Mesenchymal stem cell (in vitro differentiated cells and primary cell): Measurements from ENCODE around the gene CCDC39. TPM values are rescaled to one million over a fixed set of nuclear protein-coding genes. Genes with fewer than 3 reads are reported as not detected.

Source experiments
- DNase-seq: peaks from one replicate; pipeline ENCODE4 v3.0.0-alpha.2; 2013
- H2AFZ ChIP-seq: one replicate; pipeline ENCODE4 v1.6.1; 2013; ENCODE audit warnings: low read depth, mild to moderate bottlenecking, control low read depth, inconsistent platforms, low read length, moderate library complexity
- H2AK5ac ChIP-seq: 2 replicates; pipeline ENCODE4 v1.6.1; 2013; ENCODE audit warnings: low read length, moderate library complexity, mild to moderate bottlenecking, inconsistent platforms; ENCODE audit not compliant: severe bottlenecking
- H2BK120ac ChIP-seq: one replicate; pipeline ENCODE4 v1.6.1; 2013; ENCODE audit warnings: low read depth, mild to moderate bottlenecking, inconsistent platforms, low read length, moderate library complexity
- H2BK12ac ChIP-seq, 2 experiments: one replicate each; pipeline ENCODE4 v1.6.1; 2013; ENCODE audit warnings: inconsistent platforms in 2 of 2, low read length in 2 of 2, mild to moderate bottlenecking in 2 of 2, moderate library complexity in 2 of 2, control low read depth in 1 of 2
- H2BK15ac ChIP-seq: one replicate; pipeline ENCODE4 v1.6.1; 2013; ENCODE audit warnings: mild to moderate bottlenecking, low read depth, inconsistent platforms; ENCODE audit not compliant: poor library complexity, severe bottlenecking
- H2BK5ac ChIP-seq: 2 replicates; pipeline ENCODE4 v1.6.1; 2013; ENCODE audit warnings: low read depth, mild to moderate bottlenecking, low read length, control low read depth, inconsistent platforms; ENCODE audit not compliant: poor library complexity, severe bottlenecking
- H3K14ac ChIP-seq, 2 experiments: one replicate each; pipeline ENCODE4 v1.6.1; 2013; ENCODE audit warnings: inconsistent platforms in 2 of 2, low read length in 2 of 2, control low read depth in 1 of 2, mild to moderate bottlenecking in 1 of 2, moderate library complexity in 1 of 2
- H3K18ac ChIP-seq, 2 experiments: one replicate each; pipeline ENCODE4 v1.6.1; 2013; ENCODE audit warnings: inconsistent platforms in 2 of 2, low read length in 2 of 2, control low read depth in 1 of 2, low read depth in 1 of 2, mild to moderate bottlenecking in 1 of 2
- H3K23ac ChIP-seq, 2 experiments: one replicate each; pipeline ENCODE4 v1.6.1; 2013; ENCODE audit warnings: inconsistent platforms in 2 of 2, low read length in 2 of 2, mild to moderate bottlenecking in 2 of 2, moderate library complexity in 2 of 2, control low read depth in 1 of 2
- H3K27ac ChIP-seq: 2 replicates; pipeline ENCODE4 v1.5.1; 2013; ENCODE audit warnings: mild to moderate bottlenecking, moderate library complexity, low read length, control low read depth, inconsistent platforms; ENCODE audit not compliant: poor library complexity, severe bottlenecking
- H3K27me3 ChIP-seq, 2 experiments: 2 replicates each; pipeline versions ENCODE4 v1.6.1 to v1.7.0; 2013; ENCODE audit warnings: low read length in 2 of 2, mild to moderate bottlenecking in 2 of 2, moderate library complexity in 2 of 2, control low read depth in 1 of 2, inconsistent platforms in 1 of 2; ENCODE audit not compliant: control insufficient read depth in 1 of 2, insufficient read depth in 1 of 2
- H3K36me3 ChIP-seq, 2 experiments: 2 replicates each; pipeline versions ENCODE4 v1.6.1 to v1.7.0; 2013; ENCODE audit warnings: low read length in 2 of 2, control low read depth in 1 of 2, inconsistent platforms in 1 of 2, low read depth in 1 of 2, mild to moderate bottlenecking in 1 of 2; ENCODE audit not compliant: insufficient read depth in 2 of 2, control insufficient read depth in 1 of 2
- H3K4ac ChIP-seq, 2 experiments: one replicate each; pipeline ENCODE4 v1.6.1; 2013; ENCODE audit warnings: inconsistent platforms in 2 of 2, low read length in 2 of 2, mild to moderate bottlenecking in 2 of 2, moderate library complexity in 2 of 2, control low read depth in 1 of 2, low read depth in 1 of 2
- H3K4me1 ChIP-seq: 2 replicates; pipeline ENCODE4 v1.6.1; 2013; ENCODE audit warnings: low read depth, low read length, control low read depth; ENCODE audit not compliant: control insufficient read depth, insufficient read depth
- H3K4me2 ChIP-seq: 2 replicates; pipeline ENCODE4 v1.6.1; 2013; ENCODE audit warnings: low read length, mild to moderate bottlenecking, inconsistent platforms; ENCODE audit not compliant: poor library complexity, severe bottlenecking
- H3K4me3 ChIP-seq, 2 experiments: 2 replicates each; pipeline versions ENCODE4 v1.5.1 to v1.7.0; 2013; ENCODE audit warnings: low read length in 2 of 2, mild to moderate bottlenecking in 2 of 2, control low read depth in 1 of 2, low read depth in 1 of 2; ENCODE audit not compliant: insufficient read depth in 1 of 2
- H3K79me1 ChIP-seq: replicated peaks from 2 replicates; pipeline ENCODE4 v1.6.1; 2013; ENCODE audit warnings: mild to moderate bottlenecking, control low read depth, low read length, inconsistent platforms; ENCODE audit not compliant: poor library complexity, severe bottlenecking
- H3K9ac ChIP-seq: 2 replicates; pipeline ENCODE4 v1.7.0; 2013; ENCODE audit warnings: mild to moderate bottlenecking, low read length, moderate library complexity
- H3K9me3 ChIP-seq: 2 replicates; pipeline ENCODE4 v1.7.0; 2013; ENCODE audit warnings: mild to moderate bottlenecking, low read length; ENCODE audit not compliant: control insufficient read depth
- H4K8ac ChIP-seq: one replicate; pipeline ENCODE4 v1.6.1; 2013; ENCODE audit warnings: inconsistent platforms, mild to moderate bottlenecking, low read length, moderate library complexity
- H4K91ac ChIP-seq: one replicate; pipeline ENCODE4 v1.6.1; 2013; ENCODE audit warnings: mild to moderate bottlenecking, low read length, inconsistent platforms
- WGBS: methylation state at CpG from one replicate; pipeline ENCODE4 v1.1.7; 2013; ENCODE audit warnings: mixed read lengths; 5-methylcytosine and 5-hydroxymethylcytosine counted together
- polyA plus RNA-seq, 2 experiments: library from polyadenylated mRNA; stranded (reverse); fragments of 200-250 nt; gene quantifications; one replicate each; pipeline ENCODE4 v1.2.3, GENCODE V29; 2013

CCDC39 gene
- not detected for polyA plus RNA-seq (2013, experiment 1 of 2)
- polyA plus RNA-seq (2013, experiment 2 of 2) = not detected

GRCh38 chr3:180679178-180680096, at the start of gene CCDC39:
Gene CCDC39, minus strand, starts transcription at chr3:180679489. Its CDS starts 109 bp downstream, at chr3:180679380.
- Histone ChIP-seq H3K4me1 (no peaks in the 10 kb centered on the region), H3K23ac (no peak within 1 kb of the TSS), H2BK5ac (no peak within 1 kb of the TSS), H3K79me1 (no peaks in the 10 kb centered on the region), H3K36me3 (no peaks in the 10 kb centered on the region), H4K91ac (no peak within 1 kb of the TSS), H3K9ac (peak within 1 kb of the TSS; percentile 89), H3K4ac (no peak within 1 kb of the TSS), H3K9me3 (no peaks in the 10 kb centered on the region), H3K14ac (peak within 1 kb of the TSS in 1 of 2 experiments; percentile 26), H2AK5ac (no peak within 1 kb of the TSS), H2BK120ac (no peak within 1 kb of the TSS), H2BK12ac (no peak within 1 kb of the TSS), H4K8ac (no peak within 1 kb of the TSS), H3K27me3 (peaks cover 0 to 9% of the 10 kb centered on the region in 2 experiments), H2AFZ (peak within 1 kb of the TSS; percentile 94), H3K18ac (no peak within 1 kb of the TSS), H3K4me3 (peak within 1 kb of the TSS; percentile 69 to 87), H3K4me2 (peak within 1 kb of the TSS; percentile 99), H3K27ac (no peak within 1 kb of the TSS), H2BK15ac (no peak within 1 kb of the TSS)
- DNase-seq = peak; percentile 60
- under 1% methylated on average over 47 of the region's 56 CpGs for WGBS

- no peaks in the 10 kb centered on the region for H3K9me3 ChIP-seq
- H3K4ac ChIP-seq = no peak overlapping the region
- H3K36me3 ChIP-seq = peaks cover 0 to 3% of the 10 kb centered on the region in 2 experiments
- no peak overlapping the region for H3K4me3 ChIP-seq
- H3K14ac ChIP-seq = no peak overlapping the region
- no peak for DNase-seq
- H2AFZ ChIP-seq = no peak overlapping the region
- no peak overlapping the region for H2BK120ac ChIP-seq
- H2AK5ac ChIP-seq = no peak overlapping the region
- no peak overlapping the region for H4K91ac ChIP-seq
- H3K27ac ChIP-seq = no peak overlapping the region
- no peak overlapping the region for H3K4me2 ChIP-seq
- no peaks in the 10 kb centered on the region for H3K27me3 ChIP-seq
- no peaks in the 10 kb centered on the region for H3K79me1 ChIP-seq
- no peak overlapping the region for H3K18ac ChIP-seq
- no peak overlapping the region for H3K9ac ChIP-seq
- H2BK15ac ChIP-seq = no peak overlapping the region
- H4K8ac ChIP-seq = no peak overlapping the region
- no peak overlapping the region for H2BK5ac ChIP-seq
- no peak overlapping the region for H2BK12ac ChIP-seq
- no CpG with 5 or more reads among the region's 1 CpG for WGBS
- H3K4me1 ChIP-seq = no peaks in the 10 kb centered on the region
- H3K23ac ChIP-seq = no peak overlapping the region
Observed at GRCh38 chr3:180720012-180720411, 40.7 kb upstream of the CCDC39 start.

GRCh38 chr3:180707896-180708295, 28.6 kb upstream of the CCDC39 start:
- no peak overlapping the region for H3K9ac ChIP-seq
- no peaks in the 10 kb centered on the region for H3K36me3 ChIP-seq
- no peak overlapping the region for H2BK15ac ChIP-seq
- H2BK12ac ChIP-seq = no peak overlapping the region
- no peak overlapping the region for H2BK120ac ChIP-seq
- H3K23ac ChIP-seq = no peak overlapping the region
- no peak overlapping the region for H4K8ac ChIP-seq
- H3K9me3 ChIP-seq = no peaks in the 10 kb centered on the region
- DNase-seq = no peak
- WGBS = no CpG with 5 or more reads among the region's 2 CpGs
- H3K4me2 ChIP-seq = no peak overlapping the region
- no peak overlapping the region for H4K91ac ChIP-seq
- no peak overlapping the region for H3K4ac ChIP-seq
- H2AFZ ChIP-seq = no peak overlapping the region
- no peak overlapping the region for H3K18ac ChIP-seq
- H3K4me1 ChIP-seq = no peaks in the 10 kb centered on the region
- H3K27ac ChIP-seq = no peak overlapping the region
- no peak overlapping the region for H3K4me3 ChIP-seq
- H2BK5ac ChIP-seq = no peak overlapping the region
- H3K79me1 ChIP-seq = no peaks in the 10 kb centered on the region
- no peak overlapping the region for H2AK5ac ChIP-seq
- H3K27me3 ChIP-seq = no peaks in the 10 kb centered on the region
- H3K14ac ChIP-seq = no peak overlapping the region

GRCh38 chr3:180705619-180706018, 26.3 kb upstream of the CCDC39 start:
- Histone ChIP-seq H3K18ac (no peak overlapping the region), H3K4me1 (no peaks in the 10 kb centered on the region), H2AK5ac (no peak overlapping the region), H2AFZ (no peak overlapping the region), H3K9ac (no peak overlapping the region), H4K91ac (no peak overlapping the region), H3K9me3 (no peaks in the 10 kb centered on the region), H2BK15ac (no peak overlapping the region), H3K4me2 (no peak overlapping the region), H3K4ac (no peak overlapping the region), H3K27ac (no peak overlapping the region), H3K4me3 (no peak overlapping the region), H2BK5ac (no peak overlapping the region), H4K8ac (no peak overlapping the region), H2BK12ac (no peak overlapping the region), H3K27me3 (no peaks in the 10 kb centered on the region), H3K14ac (no peak overlapping the region), H2BK120ac (no peak overlapping the region), H3K79me1 (no peaks in the 10 kb centered on the region), H3K23ac (no peak overlapping the region), H3K36me3 (no peaks in the 10 kb centered on the region)
- 86% methylated on average over 4 of the region's 4 CpGs for WGBS
- DNase-seq = no peak
